ENCODE results near the gene LRIF1. TPM values are rescaled to one million over a fixed set of nuclear protein-coding genes. Genes with fewer than 3 reads are reported as not detected.
"Not testable (repeated sequence)": the region's sequence is repeated elsewhere in the genome, so short reads cannot be mapped to it uniquely, and the experiment has no call there.

LRIF1 gene, protein sequence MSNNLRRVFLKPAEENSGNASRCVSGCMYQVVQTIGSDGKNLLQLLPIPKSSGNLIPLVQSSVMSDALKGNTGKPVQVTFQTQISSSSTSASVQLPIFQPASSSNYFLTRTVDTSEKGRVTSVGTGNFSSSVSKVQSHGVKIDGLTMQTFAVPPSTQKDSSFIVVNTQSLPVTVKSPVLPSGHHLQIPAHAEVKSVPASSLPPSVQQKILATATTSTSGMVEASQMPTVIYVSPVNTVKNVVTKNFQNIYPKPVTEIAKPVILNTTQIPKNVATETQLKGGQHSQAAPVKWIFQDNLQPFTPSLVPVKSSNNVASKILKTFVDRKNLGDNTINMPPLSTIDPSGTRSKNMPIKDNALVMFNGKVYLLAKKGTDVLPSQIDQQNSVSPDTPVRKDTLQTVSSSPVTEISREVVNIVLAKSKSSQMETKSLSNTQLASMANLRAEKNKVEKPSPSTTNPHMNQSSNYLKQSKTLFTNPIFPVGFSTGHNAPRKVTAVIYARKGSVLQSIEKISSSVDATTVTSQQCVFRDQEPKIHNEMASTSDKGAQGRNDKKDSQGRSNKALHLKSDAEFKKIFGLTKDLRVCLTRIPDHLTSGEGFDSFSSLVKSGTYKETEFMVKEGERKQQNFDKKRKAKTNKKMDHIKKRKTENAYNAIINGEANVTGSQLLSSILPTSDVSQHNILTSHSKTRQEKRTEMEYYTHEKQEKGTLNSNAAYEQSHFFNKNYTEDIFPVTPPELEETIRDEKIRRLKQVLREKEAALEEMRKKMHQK
- total RNA-seq, result 10 to 100 TPM; 15.5 to 21.0 TPM

GRCh38 chr1:110963691-110964454 is at the start of gene LRIF1:
LRIF1 (minus strand) TSS chr1:110963922; CDS start chr1:110963688, 234 bp downstream.
- Mint-ChIP-seq H3K27me3 (peaks cover 9 to 16% of the 10 kb centered on the region in 2 donors), H3K9me3 (peaks cover 26% of the 10 kb centered on the region), H3K36me3 (peaks cover 60% of the 10 kb centered on the region), H3K4me3 (peak within 1 kb of the TSS; percentile 93), H3K4me1 (ENCODE audit: low read depth in 2 of 2) (peaks cover 29 to 40% of the 10 kb centered on the region in 2 donors), H3K27ac (peak within 1 kb of the TSS; percentile 94 to 97)
- DNase-seq (ENCODE audit: low spot score) (peak; percentile 100), ATAC-seq (peak; percentile 99 to 100)

GRCh38 chr1:111008031-111008430 is 44.3 kb upstream of the LRIF1 start:
- H3K36me3 Mint-ChIP-seq, result peaks cover 27% of the 10 kb centered on the region
- H3K27me3 Mint-ChIP-seq, result peaks cover 47 to 80% of the 10 kb centered on the region in 2 donors

GRCh38 chr1:111006556-111006955 is 42.8 kb upstream of the LRIF1 start:
- Mint-ChIP-seq H3K27me3 (peaks cover 40 to 74% of the 10 kb centered on the region in 2 donors), H3K4me1 (ENCODE audit: low read depth in 2 of 2) (no peaks in the 10 kb centered on the region), H3K36me3 (peaks cover 19% of the 10 kb centered on the region), H3K27ac (no peak overlapping the region), H3K9me3 (no peaks in the 10 kb centered on the region), H3K4me3 (no peak overlapping the region)
- ATAC-seq (no peak), DNase-seq (ENCODE audit: low spot score) (no peak)

More at GRCh38 chr1:111008031-111008430, 44.3 kb upstream of the LRIF1 start:
- Mint-ChIP-seq H3K4me1 (ENCODE audit: low read depth in 2 of 2) (no peaks in the 10 kb centered on the region), H3K9me3 (peaks cover 6% of the 10 kb centered on the region), H3K27ac (no peak overlapping the region), H3K4me3 (no peak overlapping the region)
- no peak for ATAC-seq
- no peak for DNase-seq (ENCODE audit: low spot score)

GRCh38 chr1:110999607-111000006 is 35.9 kb upstream of the LRIF1 start:
- not testable (repeated sequence) for ATAC-seq; H3K27ac Mint-ChIP-seq; H3K36me3 Mint-ChIP-seq; DNase-seq (ENCODE audit: low spot score); H3K4me1 Mint-ChIP-seq (ENCODE audit: low read depth in 2 of 2); H3K9me3 Mint-ChIP-seq; H3K4me3 Mint-ChIP-seq
- H3K27me3 Mint-ChIP-seq, result peaks cover 55 to 82% of the 10 kb centered on the region in 2 donors

DNA sequence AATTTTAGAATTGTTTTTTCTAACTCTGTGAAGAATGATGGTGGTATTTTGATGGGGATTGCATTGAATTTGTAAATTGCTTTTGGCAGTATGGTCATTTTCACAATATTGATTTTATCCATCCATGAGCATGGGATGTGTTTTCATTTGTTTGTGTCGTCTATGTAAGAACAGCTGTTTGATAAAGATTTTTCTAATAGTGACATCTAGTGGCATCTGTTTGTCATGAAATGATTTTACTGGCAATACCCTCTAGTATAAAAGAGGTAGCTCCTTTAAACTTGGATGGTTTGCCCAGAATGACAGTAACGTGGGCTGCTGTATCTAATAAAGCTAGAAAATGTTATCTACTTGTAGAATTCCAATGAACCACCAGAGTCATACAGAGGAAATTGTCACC is 28.6 kb upstream of the LRIF1 start:
- H3K4me1 Mint-ChIP-seq (ENCODE audit: low read depth in 2 of 2), result peaks cover 2 to 13% of the 10 kb centered on the region in 2 donors

GRCh38 chr1:110991295-110991694 is 27.6 kb upstream of the LRIF1 start:
- H3K27ac Mint-ChIP-seq; ATAC-seq; H3K9me3 Mint-ChIP-seq; H3K4me3 Mint-ChIP-seq; H3K36me3 Mint-ChIP-seq; DNase-seq (ENCODE audit: low spot score): not testable (repeated sequence)
- Mint-ChIP-seq H3K4me1 (ENCODE audit: low read depth in 2 of 2) (peaks cover 5 to 13% of the 10 kb centered on the region in 2 donors), H3K27me3 (peaks cover 28 to 38% of the 10 kb centered on the region in 2 donors)

More for the DNA sequence above, 28.6 kb upstream of the LRIF1 start:
- not testable (repeated sequence) for ATAC-seq; H3K9me3 Mint-ChIP-seq; H3K36me3 Mint-ChIP-seq; H3K27ac Mint-ChIP-seq; DNase-seq (ENCODE audit: low spot score); H3K4me3 Mint-ChIP-seq
- H3K27me3 Mint-ChIP-seq, result peaks cover 33 to 47% of the 10 kb centered on the region in 2 donors

GRCh38 chr1:110990541-110990940 is 26.8 kb upstream of the LRIF1 start:
- DNase-seq (ENCODE audit: low spot score) (no peak), ATAC-seq (no peak)
- no peak overlapping the region for H3K27ac Mint-ChIP-seq

DNA sequence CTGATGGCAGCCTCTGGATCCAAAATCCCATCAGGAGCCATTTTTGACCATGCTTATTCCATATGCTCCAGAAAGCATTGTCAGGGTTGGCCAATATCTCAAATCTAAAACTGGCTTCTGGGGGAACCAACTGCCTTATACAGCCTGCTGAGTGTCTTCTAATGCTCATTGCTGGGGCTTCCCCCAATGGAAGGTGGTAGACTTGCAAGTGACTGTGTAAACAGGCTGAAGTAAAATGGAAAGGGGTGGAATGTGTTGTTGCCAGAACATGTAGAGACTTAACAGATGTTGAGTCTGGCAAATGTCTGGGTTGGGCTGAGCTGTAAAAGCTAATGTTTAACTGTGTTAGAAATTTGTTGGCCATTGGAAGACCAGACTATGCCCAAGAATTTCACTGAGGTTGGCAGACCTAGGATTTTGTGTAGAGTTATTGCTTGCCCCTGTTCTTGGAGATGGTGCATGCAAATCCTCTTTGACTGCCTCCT is 22.7 kb upstream of the LRIF1 start:
- ATAC-seq (no peak), DNase-seq (ENCODE audit: low spot score) (no peak)
- H3K4me1 Mint-ChIP-seq (ENCODE audit: low read depth in 2 of 2), result peaks cover 18 to 19% of the 10 kb centered on the region in 2 donors
- no peak overlapping the region for H3K27ac Mint-ChIP-seq
- H3K27me3 Mint-ChIP-seq, result peaks cover 13% of the 10 kb centered on the region in 2 donors
- H3K9me3 Mint-ChIP-seq, result peaks cover 7% of the 10 kb centered on the region
- no peak overlapping the region for H3K4me3 Mint-ChIP-seq
- no peaks in the 10 kb centered on the region for H3K36me3 Mint-ChIP-seq

More at GRCh38 chr1:110990541-110990940, 26.8 kb upstream of the LRIF1 start:
- Mint-ChIP-seq H3K36me3 (no peaks in the 10 kb centered on the region), H3K9me3 (no peaks in the 10 kb centered on the region), H3K4me1 (ENCODE audit: low read depth in 2 of 2) (peaks cover 5 to 13% of the 10 kb centered on the region in 2 donors), H3K27me3 (peaks cover 24 to 31% of the 10 kb centered on the region in 2 donors), H3K4me3 (no peak overlapping the region)

DNA sequence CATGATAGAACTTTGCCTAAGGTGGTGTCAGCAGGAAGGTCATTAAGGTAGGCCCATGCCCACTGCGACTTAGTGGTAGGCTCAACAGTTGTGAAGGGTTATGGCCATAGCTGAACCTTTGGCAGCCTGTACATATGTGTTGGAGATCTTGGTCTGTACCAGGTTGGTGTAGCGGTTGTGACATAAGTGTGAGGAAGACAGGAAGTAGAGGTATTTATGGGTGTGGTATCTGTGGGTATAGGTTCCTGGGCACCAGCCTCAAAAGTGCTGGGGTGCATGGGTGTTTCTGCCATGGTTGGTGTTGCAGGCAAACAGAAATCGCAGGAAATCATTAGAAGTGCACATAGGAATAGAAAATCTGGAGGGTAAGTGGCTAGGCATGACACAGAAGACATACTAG is 18.6 kb upstream of the LRIF1 start:
- ATAC-seq, result peak; percentile 78 to 81
- Mint-ChIP-seq H3K4me3 (peak overlapping the region; percentile 7), H3K4me1 (ENCODE audit: low read depth in 2 of 2) (peaks cover 15 to 21% of the 10 kb centered on the region in 2 donors), H3K27ac (peak overlapping the region in 1 of 2 donors; percentile 1), H3K27me3 (peaks cover 7 to 11% of the 10 kb centered on the region in 2 donors), H3K9me3 (peaks cover 11% of the 10 kb centered on the region), H3K36me3 (peaks cover 7% of the 10 kb centered on the region)
- no peak for DNase-seq (ENCODE audit: low spot score)

GRCh38 chr1:110979154-110979553 is 15.4 kb upstream of the LRIF1 start:
- DNase-seq (ENCODE audit: low spot score), result no peak
- Mint-ChIP-seq H3K4me3 (no peak overlapping the region), H3K27me3 (peaks cover 14 to 22% of the 10 kb centered on the region in 2 donors), H3K9me3 (peaks cover 15% of the 10 kb centered on the region), H3K4me1 (ENCODE audit: low read depth in 2 of 2) (peaks cover 15 to 18% of the 10 kb centered on the region in 2 donors), H3K36me3 (peaks cover 20% of the 10 kb centered on the region), H3K27ac (no peak overlapping the region)
- ATAC-seq, result no peak

DNA sequence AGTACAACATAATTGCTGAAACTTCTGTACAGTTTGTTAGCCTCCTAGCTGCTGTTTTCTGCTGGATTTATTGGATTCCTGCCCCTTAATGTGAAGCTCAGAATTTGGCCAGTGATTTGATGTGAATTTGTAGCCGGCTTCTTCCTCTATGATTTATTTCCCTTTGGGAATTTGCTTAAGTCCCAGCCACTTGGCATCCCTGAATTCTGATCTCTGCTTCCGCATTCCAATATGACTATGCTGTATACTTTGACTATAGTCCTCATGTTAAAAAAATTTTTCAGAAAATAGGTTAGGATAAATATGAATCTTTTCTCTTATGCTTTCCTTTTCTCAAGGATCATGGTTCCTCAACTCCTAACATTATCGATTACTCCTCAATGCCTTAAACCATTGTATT is 12.4 kb upstream of the LRIF1 start:
- no peak overlapping the region for H3K27ac Mint-ChIP-seq
- peaks cover 0 to 3% of the 10 kb centered on the region in 2 donors for H3K4me1 Mint-ChIP-seq (ENCODE audit: low read depth in 2 of 2)
- DNase-seq (ENCODE audit: low spot score) (no peak), ATAC-seq (no peak)
- peaks cover 10% of the 10 kb centered on the region for H3K9me3 Mint-ChIP-seq
- peaks cover 39% of the 10 kb centered on the region for H3K36me3 Mint-ChIP-seq
- no peak overlapping the region for H3K4me3 Mint-ChIP-seq
- peaks cover 33 to 49% of the 10 kb centered on the region in 2 donors for H3K27me3 Mint-ChIP-seq

DNA sequence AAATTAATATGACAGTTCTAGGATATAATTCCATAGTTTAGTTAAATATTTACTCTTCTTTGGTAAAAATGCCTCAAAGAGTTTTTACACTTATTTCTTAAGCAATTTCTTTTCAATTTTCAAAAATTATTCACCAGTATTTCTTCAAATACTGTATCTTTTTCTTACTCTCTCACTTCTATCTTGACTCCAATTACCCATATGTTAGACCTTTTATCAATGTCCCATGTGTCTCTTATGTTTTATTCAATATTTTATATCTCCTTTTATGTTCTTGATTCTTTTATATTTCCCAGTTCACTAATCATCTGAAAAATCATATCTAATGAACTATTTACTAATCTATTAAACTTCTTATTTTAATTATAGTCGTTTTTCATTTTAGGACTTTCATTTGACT is 11.5 kb upstream of the LRIF1 start:
- Mint-ChIP-seq H3K27ac (no peak overlapping the region), H3K4me3 (no peak overlapping the region), H3K36me3 (peaks cover 38% of the 10 kb centered on the region), H3K9me3 (peaks cover 9% of the 10 kb centered on the region), H3K27me3 (peaks cover 38 to 50% of the 10 kb centered on the region in 2 donors), H3K4me1 (ENCODE audit: low read depth in 2 of 2) (no peaks in the 10 kb centered on the region)
- no peak for DNase-seq (ENCODE audit: low spot score)
- no peak for ATAC-seq

GRCh38 chr1:110967256-110967655 is 3.5 kb upstream of the LRIF1 start:
- ATAC-seq (no peak), DNase-seq (ENCODE audit: low spot score) (no peak)
- H3K27me3 Mint-ChIP-seq, result peaks cover 35 to 49% of the 10 kb centered on the region in 2 donors
- peaks cover 69% of the 10 kb centered on the region for H3K36me3 Mint-ChIP-seq
- no peak overlapping the region for H3K4me3 Mint-ChIP-seq
- peaks cover 27% of the 10 kb centered on the region for H3K9me3 Mint-ChIP-seq
- H3K4me1 Mint-ChIP-seq (ENCODE audit: low read depth in 2 of 2), result peaks cover 16 to 26% of the 10 kb centered on the region in 2 donors
- no peak overlapping the region for H3K27ac Mint-ChIP-seq

Measured in natural killer cell treated with Interleukin-12 subunit alpha and Interleukin-12 subunit beta and Interleukin-15 and Interleukin-18, amount 100 ng/mL, for 72 hours (primary cell).